Tibial nerve (tissue), 4 donors: Measurements from ENCODE around the gene IKBKE. TPM values are rescaled to one million over a fixed set of nuclear protein-coding genes. Genes with fewer than 3 reads are reported as not detected.

Experiments used
- DNase-seq, 2 donors: peaks; one replicate each; pipeline ENCODE4 v3.0.0-alpha.2; 2019; ENCODE audit warnings: low spot score in 2 of 2
- H3K27ac ChIP-seq, 4 donors: fragments of 200-600 bp; sonication (generic) in 3 of 4; one replicate each; pipeline ENCODE4 v1.5.1; 2017 to 2019; ENCODE audit warnings: mild to moderate bottlenecking in 1 of 4
- H3K27me3 ChIP-seq, 2 donors: fragments of 200-600 bp; sonication (generic) in 1 of 2; one replicate each; pipeline versions ENCODE4 v1.5.1 to v1.6.0; 2017 to 2019
- H3K36me3 ChIP-seq, 3 donors: fragments of 200-600 bp; sonication (generic); one replicate each; pipeline ENCODE4 v1.5.1; 2018 to 2019
- H3K4me1 ChIP-seq, 4 donors: fragments of 200-600 bp; sonication (generic) in 3 of 4; one replicate each; pipeline ENCODE4 v1.5.1; 2017 to 2019
- H3K4me3 ChIP-seq, 4 donors: fragments of 200-600 bp; sonication (generic) in 3 of 4; one replicate each; pipeline ENCODE4 v1.5.1; 2017 to 2019; ENCODE audit warnings: mild to moderate bottlenecking in 1 of 4, moderate library complexity in 1 of 4
- H3K9me3 ChIP-seq, 4 donors: fragments of 200-600 bp; sonication (generic) in 3 of 4; one replicate each; pipeline ENCODE4 v1.5.1; 2017 to 2019
- CTCF ChIP-seq, 5 experiments: fragments of 200-600 bp in 3 of 5; fragments of 450-650 bp in 2 of 5; sonication (generic) in 3 of 5; IDR thresholded peaks; one replicate each; pipeline ENCODE4 v1.5.1; 2016 to 2019; ENCODE audit warnings: antibody characterized with exemption in 5 of 5, mild to moderate bottlenecking in 3 of 5, moderate library complexity in 2 of 5
- EP300 ChIP-seq, 2 donors: sonication (generic); formaldehyde crosslinking; IDR thresholded peaks; one replicate each; pipeline ENCODE4 v1.6.1; 2017; ENCODE audit warnings: antibody characterized with exemption in 2 of 2, mild to moderate bottlenecking in 1 of 2
- POLR2A ChIP-seq, 2 donors: fragments of 450-650 bp; IDR thresholded peaks; one replicate each; pipeline ENCODE4 v1.6.1; 2017; ENCODE audit warnings: antibody characterized with exemption in 2 of 2, mild to moderate bottlenecking in 2 of 2, moderate library complexity in 2 of 2
- WGBS, 2 donors: methylation state at CpG; one replicate each; pipeline ENCODE4 v1.1.5; 2018; 5-methylcytosine and 5-hydroxymethylcytosine counted together
- total RNA-seq, 4 donors: library from RNA; depleted of rRNA; stranded (reverse); fragments of >200 nt; gene quantifications; one replicate each; pipeline ENCODE4 v1.1.0, GENCODE V29; 2016

The IKBKE gene
- 10 to 100 TPM in 1 of 4 donors, 1 to 10 TPM in 3; 1.5 to 18.0 (median 3.7) TPM for total RNA-seq

DNA sequence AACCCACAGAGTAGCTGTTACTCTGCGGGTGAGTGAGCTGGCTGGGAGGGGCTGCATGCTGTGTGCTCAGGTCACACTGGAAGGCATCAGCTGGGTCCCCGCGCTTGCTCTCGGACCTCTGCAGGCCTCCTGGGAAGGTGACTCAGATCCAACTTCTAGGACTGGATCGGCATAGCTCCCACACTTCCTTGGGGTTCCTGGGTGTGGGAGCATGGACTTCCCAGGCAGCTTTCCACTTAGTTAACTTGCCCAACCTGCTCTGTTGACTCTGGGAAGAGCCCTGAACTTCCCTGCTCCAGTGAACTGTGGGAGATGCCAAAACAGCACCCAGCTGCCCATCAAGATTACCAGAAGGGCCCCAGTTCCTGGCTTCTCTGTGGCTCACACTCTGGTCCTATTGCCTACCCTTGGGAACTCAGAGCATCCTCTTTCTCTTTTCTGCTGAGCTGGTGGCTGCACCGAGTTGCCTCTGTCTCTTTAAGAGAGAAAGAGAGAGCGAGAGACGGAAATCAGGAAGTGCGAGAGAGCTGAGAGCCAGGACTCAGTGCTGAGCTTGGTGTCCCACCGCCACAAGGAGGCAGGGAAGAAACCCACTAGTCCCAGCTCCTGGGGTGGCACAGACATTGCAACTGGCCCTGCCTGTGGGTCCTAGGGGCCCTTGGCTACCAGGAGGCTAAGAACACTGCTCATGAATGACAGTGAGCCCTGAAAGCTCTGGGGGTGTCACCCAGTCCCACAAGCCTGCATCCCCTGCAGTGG, at the start of gene IKBKE:
Gene IKBKE, plus strand, starts transcription at position 544 of the 759 bp plus-strand sequence. CDS start 2,752 bp downstream, outside the sequence.
- TF ChIP-seq POLR2A (IDR thresholded peaks at IDR 0.05) (no peak), CTCF (IDR thresholded peaks at IDR 0.05) (peak in 3 of 5 experiments; percentile 27 to 56 (median 41)), EP300 (IDR thresholded peaks at IDR 0.05) (no peak)
- H3K4me3 ChIP-seq, result peak within 1 kb of the TSS; percentile 22 to 64 (median 50)
- H3K27ac ChIP-seq, result peak within 1 kb of the TSS in 3 of 4 donors; percentile 4 to 75 (median 61)
- no peaks in the 10 kb centered on the region for H3K9me3 ChIP-seq
- peak in 1 of 2 donors; percentile 44 for DNase-seq
- peaks cover 0 to 51% (median 14%) of the 10 kb centered on the region in 4 donors for H3K4me1 ChIP-seq
- 7 to 20% methylated on average over 10 of the region's 10 CpGs for WGBS, 2 donors
- no peaks in the 10 kb centered on the region for H3K27me3 ChIP-seq
- H3K36me3 ChIP-seq, result peaks cover 0 to 11% (median 0%) of the 10 kb centered on the region in 3 donors

DNA sequence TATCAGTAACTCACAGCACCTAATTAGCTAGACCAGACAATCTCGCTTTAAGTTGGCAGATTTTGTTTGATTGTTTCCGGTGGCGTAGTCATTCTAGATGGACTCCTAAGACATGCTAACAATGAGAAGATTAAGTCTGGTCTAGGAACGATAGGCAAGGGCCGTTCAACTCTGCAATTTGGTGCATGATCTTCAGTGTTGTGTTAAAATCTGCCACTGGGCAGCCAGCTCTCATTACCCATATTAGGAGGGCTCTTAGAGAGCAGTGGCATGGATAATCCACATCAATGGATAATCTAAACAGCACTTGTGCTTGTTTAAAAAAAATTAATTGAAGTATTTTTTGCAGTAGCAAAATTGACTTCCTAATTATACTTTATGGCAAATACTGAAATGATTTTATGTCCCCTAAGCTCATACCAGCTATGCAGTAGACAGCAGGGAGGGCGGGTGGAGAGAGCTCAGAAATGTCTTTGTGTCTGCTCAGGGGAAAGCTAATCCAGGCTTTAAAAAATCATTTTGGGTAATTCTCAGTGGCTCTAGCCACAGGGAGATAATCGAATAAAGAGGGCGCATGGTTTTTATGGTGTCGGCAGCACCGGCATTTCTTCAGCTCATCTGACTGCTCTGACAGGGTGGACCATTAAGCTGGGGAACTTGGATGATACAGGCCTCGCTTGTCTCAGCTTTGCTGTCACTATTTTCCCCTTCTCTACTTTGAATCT, 48.5 kb upstream of the IKBKE start:
- no peak for DNase-seq
- peaks cover 0 to 92% (median 0%) of the 10 kb centered on the region in 3 donors for H3K36me3 ChIP-seq

DNA sequence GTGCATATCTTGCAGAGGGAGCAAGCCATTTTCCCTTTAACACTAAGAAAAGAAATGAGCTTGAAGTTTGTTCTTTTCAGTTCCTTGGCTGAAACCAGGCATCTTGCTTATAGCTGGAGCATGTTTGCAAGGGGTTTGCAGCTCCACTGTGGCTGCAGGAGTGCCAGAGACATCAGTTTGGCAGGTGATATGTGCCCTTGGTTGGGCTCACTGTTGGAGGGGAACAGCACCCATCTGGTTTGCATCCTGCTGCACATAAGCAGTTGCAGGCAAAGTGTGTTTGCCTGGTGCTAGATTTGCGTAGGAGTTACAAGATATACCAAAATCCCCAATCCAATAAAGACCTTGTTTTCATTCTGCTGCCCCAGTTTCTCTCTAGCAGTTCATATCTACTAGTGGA, 47.8 kb upstream of the IKBKE start:
- no peak overlapping the region for H3K4me3 ChIP-seq
- WGBS, 2 donors, result 87 to 95% methylated on average over 1 of the region's 1 CpG
- peaks cover 0 to 90% (median 0%) of the 10 kb centered on the region in 3 donors for H3K36me3 ChIP-seq
- no peaks in the 10 kb centered on the region for H3K27me3 ChIP-seq
- DNase-seq, result no peak
- TF ChIP-seq POLR2A (IDR thresholded peaks at IDR 0.05) (no peak), CTCF (IDR thresholded peaks at IDR 0.05) (no peak), EP300 (IDR thresholded peaks at IDR 0.05) (no peak)
- H3K9me3 ChIP-seq, result no peaks in the 10 kb centered on the region
- peaks cover 0 to 12% (median 0%) of the 10 kb centered on the region in 4 donors for H3K4me1 ChIP-seq
- no peak overlapping the region for H3K27ac ChIP-seq

More for the DNA sequence above, 48.5 kb upstream of the IKBKE start:
- TF ChIP-seq EP300 (IDR thresholded peaks at IDR 0.05) (no peak), POLR2A (IDR thresholded peaks at IDR 0.05) (no peak), CTCF (IDR thresholded peaks at IDR 0.05) (no peak)
- WGBS, 2 donors, result 85 to 88% methylated on average over 11 of the region's 11 CpGs
- no peaks in the 10 kb centered on the region for H3K27me3 ChIP-seq
- H3K4me3 ChIP-seq, result no peak overlapping the region
- H3K9me3 ChIP-seq, result no peaks in the 10 kb centered on the region
- H3K27ac ChIP-seq, result no peak overlapping the region
- H3K4me1 ChIP-seq, result peaks cover 0 to 12% (median 0%) of the 10 kb centered on the region in 4 donors

DNA sequence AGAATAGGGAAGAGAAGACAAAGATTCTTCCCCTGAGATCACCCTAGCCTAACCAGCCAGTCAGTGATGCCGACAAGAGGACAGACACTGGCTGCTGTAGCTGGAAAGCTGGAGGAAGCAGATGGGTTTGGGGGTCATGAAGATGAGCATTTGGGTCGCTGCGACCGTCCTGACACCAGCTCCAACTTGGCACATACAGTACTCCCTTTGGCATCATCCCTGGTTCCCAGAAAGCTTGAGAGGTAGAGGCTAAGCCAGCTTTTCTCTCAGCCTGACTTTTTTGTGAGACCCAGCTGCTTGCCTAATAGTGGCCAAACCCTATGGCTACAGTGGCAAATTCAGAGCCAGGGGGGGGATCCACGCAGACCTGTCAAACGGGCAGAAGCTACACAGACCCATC, 43.0 kb upstream of the IKBKE start:
- no peaks in the 10 kb centered on the region for H3K27me3 ChIP-seq
- TF ChIP-seq EP300 (IDR thresholded peaks at IDR 0.05), result no peak
- TF ChIP-seq POLR2A (IDR thresholded peaks at IDR 0.05), result no peak
- no peak for TF ChIP-seq CTCF (IDR thresholded peaks at IDR 0.05)
- H3K27ac ChIP-seq, result no peak overlapping the region
- H3K9me3 ChIP-seq, result no peaks in the 10 kb centered on the region
- H3K36me3 ChIP-seq, result peaks cover 0 to 93% (median 0%) of the 10 kb centered on the region in 3 donors
- H3K4me3 ChIP-seq, result no peak overlapping the region
- 87 to 96% methylated on average over 6 of the region's 6 CpGs for WGBS, 2 donors
- H3K4me1 ChIP-seq, result peaks cover 0 to 14% (median 0%) of the 10 kb centered on the region in 4 donors
- DNase-seq, result no peak
